Measurements from ENCODE around the gene NUSAP1. TPM values are rescaled to one million over a fixed set of nuclear protein-coding genes. Genes with fewer than 3 reads are reported as not detected.

NUSAP1 gene
- polyA plus RNA-seq, 3 donors: 2.4 to 4.0 (median 3.5) TPM

DNA sequence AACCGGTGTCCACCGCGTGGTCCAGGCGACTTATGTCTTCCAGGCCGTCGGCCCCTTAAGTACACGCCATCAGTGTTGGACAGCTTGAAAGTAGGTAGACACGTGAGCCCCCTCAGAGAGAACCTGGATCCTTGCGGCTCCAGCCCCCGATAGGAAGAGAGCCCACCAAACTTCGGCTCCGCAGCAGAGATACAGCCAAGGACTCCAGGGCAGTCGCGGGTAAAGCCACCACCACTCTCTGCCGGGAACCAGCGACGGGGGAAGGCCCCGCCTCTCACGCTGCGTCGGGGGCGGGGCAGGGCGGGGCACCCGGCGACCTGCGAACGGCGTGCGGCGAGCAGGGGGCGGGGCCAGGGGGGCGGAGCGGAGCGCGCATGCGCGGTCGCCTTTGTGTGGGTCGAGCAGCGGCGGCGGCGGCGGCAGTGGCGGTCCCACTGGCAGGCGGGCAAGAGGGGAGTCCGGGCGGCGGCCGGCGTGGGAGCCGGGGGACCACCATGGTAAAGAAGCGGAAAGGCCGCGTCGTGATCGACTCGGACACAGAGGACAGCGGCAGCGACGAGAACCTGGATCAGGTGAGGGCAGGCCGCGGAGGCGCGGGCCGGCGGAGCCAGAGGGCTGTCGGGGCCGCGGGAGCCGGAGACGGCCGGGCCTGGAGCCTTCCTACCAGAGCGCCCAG is 84.2 kb downstream of the NUSAP1 start, which contains the start of gene RTF1:
RTF1 (plus strand) TSS at position 354 of the 676 bp plus-strand sequence; CDS start at position 375, 21 bp downstream.
- Histone ChIP-seq H3K9ac (ENCODE audit: insufficient read depth, low read length, poor library complexity, severe bottlenecking) (peak within 1 kb of the TSS; percentile 82), H2AFZ (ENCODE audit: insufficient read depth, low read depth, low read length, poor library complexity, severe bottlenecking) (peak within 1 kb of the TSS; percentile 94), H3K36me3 (replicated peaks in 1 of 2; ENCODE audit: control insufficient read depth in 1 of 2, insufficient read depth in 2 of 2, low read length in 2 of 2) (no peaks in the 10 kb centered on the region), H3K4me2 (replicated peaks; ENCODE audit: extremely low read depth, low read length, poor library complexity, severe bottlenecking) (peak within 1 kb of the TSS; percentile 98), H3K9me3 (replicated peaks in 1 of 2; ENCODE audit: control insufficient read depth in 1 of 2, insufficient read depth in 1 of 2, low read length in 2 of 2) (no peaks in the 10 kb centered on the region), H3K4me3 (replicated peaks in 1 of 3; ENCODE audit: low read depth in 2 of 3, low read length in 3 of 3) (peak within 1 kb of the TSS; percentile 74 to 98 (median 91)), H3K4me1 (ENCODE audit: control insufficient read depth in 1 of 2, insufficient read depth in 2 of 2, low read length in 2 of 2) (peaks cover 20 to 34% of the 10 kb centered on the region in 2 donors), H3K27ac (ENCODE audit: low read depth in 1 of 2, low read length in 2 of 2) (peak within 1 kb of the TSS; percentile 81 to 93), H3K27me3 (ENCODE audit: control insufficient read depth in 2 of 2, insufficient read depth in 2 of 2, low read length in 2 of 2) (no peaks in the 10 kb centered on the region), H3K79me2 (ENCODE audit: insufficient read depth, low read length) (peaks cover 68% of the 10 kb centered on the region), H4K20me1 (ENCODE audit: insufficient read depth, low read length) (peaks cover 40% of the 10 kb centered on the region)
- DNase-seq: peak; percentile 88 to 91 (median 89)
- TF ChIP-seq CTCF (IDR thresholded peaks at IDR 0.05): no peak
- Mint-ChIP-seq H3K27me3 (ENCODE audit: low read depth in 3 of 3) (peaks cover 0 to 2% (median 0%) of the 10 kb centered on the region in 3 donors), H3K9me3 (peaks cover 0 to 1% (median 0%) of the 10 kb centered on the region in 7 donors), H3K36me3 (peaks cover 0 to 4% of the 10 kb centered on the region in 2 donors), H3K27ac (peak within 1 kb of the TSS; percentile 92 to 97 (median 96)), H3K4me3 (peak within 1 kb of the TSS; percentile 99 to 100), H3K4me1 (peaks cover 30% of the 10 kb centered on the region)
- intact Hi-C loops (cut with micrococcal nuclease): loop anchor here (5.0 to 10.0 kb wide), 2 partner anchors 85 to 132 kb away; partner anchors contain the start of genes NUSAP1 (in 2 of the 2) and OIP5 (in 2 of the 2)
- under 1% methylated on average over 74 of the region's 74 CpGs for WGBS (ENCODE audit: insufficient coverage)

- H3K9me3 Mint-ChIP-seq: peaks cover 0 to 1% (median 0%) of the 10 kb centered on the region in 7 donors
- H3K79me2 ChIP-seq (ENCODE audit: insufficient read depth, low read length): peaks cover 75% of the 10 kb centered on the region
- H3K27ac Mint-ChIP-seq: peak overlapping the region; percentile 84 to 92 (median 89)
- H3K4me3 Mint-ChIP-seq: peak overlapping the region; percentile 99 to 100
- peaks cover 0 to 4% of the 10 kb centered on the region in 2 donors for H3K36me3 Mint-ChIP-seq
- H3K9ac ChIP-seq (ENCODE audit: insufficient read depth, low read length, poor library complexity, severe bottlenecking): peak overlapping the region; percentile 82
- no peak for DNase-seq
- no peaks in the 10 kb centered on the region for H3K9me3 ChIP-seq (replicated peaks in 1 of 2; ENCODE audit: control insufficient read depth in 1 of 2, insufficient read depth in 1 of 2, low read length in 2 of 2)
- peak overlapping the region; percentile 74 to 98 (median 91) for H3K4me3 ChIP-seq (replicated peaks in 1 of 3; ENCODE audit: low read depth in 2 of 3, low read length in 3 of 3)
- H2AFZ ChIP-seq (ENCODE audit: insufficient read depth, low read depth, low read length, poor library complexity, severe bottlenecking): peak overlapping the region; percentile 94
- H3K36me3 ChIP-seq (replicated peaks in 1 of 2; ENCODE audit: control insufficient read depth in 1 of 2, insufficient read depth in 2 of 2, low read length in 2 of 2): no peaks in the 10 kb centered on the region
- H3K27me3 Mint-ChIP-seq (ENCODE audit: low read depth in 3 of 3): peaks cover 0 to under 1% (median 0%) of the 10 kb centered on the region in 3 donors
- WGBS (ENCODE audit: insufficient coverage): 0% methylated on average over 36 of the region's 37 CpGs
- no peak for TF ChIP-seq CTCF (IDR thresholded peaks at IDR 0.05)
- peak overlapping the region; percentile 98 for H3K4me2 ChIP-seq (replicated peaks; ENCODE audit: extremely low read depth, low read length, poor library complexity, severe bottlenecking)
- H3K4me1 Mint-ChIP-seq: peaks cover 33% of the 10 kb centered on the region
- H3K4me1 ChIP-seq (ENCODE audit: control insufficient read depth in 1 of 2, insufficient read depth in 2 of 2, low read length in 2 of 2): peaks cover 23 to 34% of the 10 kb centered on the region in 2 donors
- intact Hi-C loops (cut with micrococcal nuclease): loop anchor here (5.0 to 10.0 kb wide), 2 partner anchors 85 to 133 kb away; partner anchors contain the start of genes NUSAP1 (in 2 of the 2) and OIP5 (in 2 of the 2)
- no peaks in the 10 kb centered on the region for H3K27me3 ChIP-seq (ENCODE audit: control insufficient read depth in 2 of 2, insufficient read depth in 2 of 2, low read length in 2 of 2)
- H4K20me1 ChIP-seq (ENCODE audit: insufficient read depth, low read length): peaks cover 40% of the 10 kb centered on the region
- H3K27ac ChIP-seq (ENCODE audit: low read depth in 1 of 2, low read length in 2 of 2): peak overlapping the region; percentile 40 to 93
Observed at GRCh38 chr15:41417418-41418195, 84.9 kb downstream of the NUSAP1 start.

All from CD14-positive monocyte (primary cell).